ENCODE data around the gene SLC41A2.

Gene SLC41A2

GRCh38 chr12:104974626-104975290, 16.7 kb upstream of the SLC41A2 start:
- H3K27ac ChIP-seq = no peak overlapping the region
- TF ChIP-seq CTCF (IDR thresholded peaks at IDR 0.05) = no peak
- TF ChIP-seq ZFX (IDR thresholded peaks at IDR 0.05; ENCODE audit: borderline replicate concordance) = no peak

GRCh38 chr12:104973250-104973649, 15.2 kb upstream of the SLC41A2 start:
- H3K27ac ChIP-seq = no peak overlapping the region
- TF ChIP-seq CTCF (IDR thresholded peaks at IDR 0.05) (no peak), ZFX (IDR thresholded peaks at IDR 0.05; ENCODE audit: borderline replicate concordance) (no peak)

- no peak for TF ChIP-seq CTCF (IDR thresholded peaks at IDR 0.05)
- no peak for TF ChIP-seq ZFX (IDR thresholded peaks at IDR 0.05; ENCODE audit: borderline replicate concordance)
- no peak overlapping the region for H3K27ac ChIP-seq
Observed at GRCh38 chr12:104971306-104971705, 13.2 kb upstream of the SLC41A2 start.

- no peak for TF ChIP-seq CTCF (IDR thresholded peaks at IDR 0.05)
- TF ChIP-seq ZFX (IDR thresholded peaks at IDR 0.05; ENCODE audit: borderline replicate concordance) = no peak
- H3K27ac ChIP-seq = no peak overlapping the region
Observed at GRCh38 chr12:104969343-104969742, 11.3 kb upstream of the SLC41A2 start.

- TF ChIP-seq CTCF (IDR thresholded peaks at IDR 0.05) (no peak), ZFX (IDR thresholded peaks at IDR 0.05; ENCODE audit: borderline replicate concordance) (no peak)
- no peak overlapping the region for H3K27ac ChIP-seq
Observed at GRCh38 chr12:104966677-104967076, 8.6 kb upstream of the SLC41A2 start.

- TF ChIP-seq ZFX (IDR thresholded peaks at IDR 0.05; ENCODE audit: borderline replicate concordance) (no peak), CTCF (IDR thresholded peaks at IDR 0.05) (no peak)
- H3K27ac ChIP-seq = no peak overlapping the region
Observed at GRCh38 chr12:104964856-104965205, 6.7 kb upstream of the SLC41A2 start.

GRCh38 chr12:104964167-104964855, 6.2 kb upstream of the SLC41A2 start:
- TF ChIP-seq CTCF (IDR thresholded peaks at IDR 0.05) = no peak
- TF ChIP-seq ZFX (IDR thresholded peaks at IDR 0.05; ENCODE audit: borderline replicate concordance) = no peak
- no peak overlapping the region for H3K27ac ChIP-seq

Measured in 22Rv1 (cell line).